Body of pancreas (tissue), 4 donors: Measurements from ENCODE around the gene TRPM3. TPM values are rescaled to one million over a fixed set of nuclear protein-coding genes. Genes with fewer than 3 reads are reported as not detected.

Experiments used
- ATAC-seq: fragments of 150-250 bp; one replicate; pipeline ENCODE4 v1.9.1; 2016
- DNase-seq, 4 donors: peaks; one replicate each; pipeline ENCODE4 v3.0.0-alpha.2; 2019
- H3K27ac ChIP-seq, 4 donors: fragments of 200-600 bp; sonication (generic); 1 replicate in 3 of 4; 2 replicates in 1 of 4; pipeline versions ENCODE4 v1.5.1 to v1.6.1; 2016 to 2019; ENCODE audit warnings: mild to moderate bottlenecking in 1 of 4, mixed read lengths in 1 of 4, moderate library complexity in 1 of 4
- H3K27me3 ChIP-seq, 2 donors: fragments of 200-600 bp; sonication (generic); one replicate each; pipeline ENCODE4 v1.6.0; 2016; ENCODE audit warnings: mild to moderate bottlenecking in 1 of 2
- H3K36me3 ChIP-seq, 2 donors: fragments of 200-600 bp; sonication (generic); replicated peaks in 1 of 2; 2 replicates each; pipeline ENCODE4 v1.5.1; 2016; ENCODE audit warnings: low read depth in 2 of 2; ENCODE audit not compliant: insufficient read depth in 1 of 2
- H3K4me1 ChIP-seq: fragments of 200-600 bp; sonication (generic); one replicate; pipeline ENCODE4 v1.6.0; 2016
- H3K4me3 ChIP-seq, 2 donors: fragments of 200-600 bp; sonication (generic); 1 replicate in 1 of 2; 2 replicates in 1 of 2; pipeline ENCODE4 v1.5.1; 2016 to 2019
- H3K9me3 ChIP-seq, 3 donors: fragments of 200-600 bp; sonication (generic); 1 replicate in 2 of 3; 2 replicates in 1 of 3; pipeline ENCODE4 v1.5.1; 2016
- CTCF ChIP-seq, 7 experiments: fragments of 450-650 bp in 4 of 7; fragments of 200-600 bp in 3 of 7; sonication (generic) in 3 of 7; IDR thresholded peaks; one replicate each; pipeline ENCODE4 v1.5.1; 2016 to 2019; ENCODE audit warnings: antibody characterized with exemption in 7 of 7
- POLR2A ChIP-seq, 3 donors: fragments of 450-650 bp; IDR thresholded peaks; one replicate each; pipeline ENCODE4 v1.6.1; 2016; ENCODE audit warnings: antibody characterized with exemption in 3 of 3, mild to moderate bottlenecking in 2 of 3
- WGBS, 2 donors: methylation state at CpG; one replicate each; pipeline ENCODE4 v1.1.5; 2017; 5-methylcytosine and 5-hydroxymethylcytosine counted together
- intact Hi-C: fragments of 100-400 bp; cut with DNase I; formaldehyde crosslinking; loops from one replicate; pipeline ENCODE4 v1.15.1; 2023
- total RNA-seq, 2 donors: library from RNA; depleted of rRNA; stranded (reverse); fragments of >200 nt; gene quantifications; one replicate each; pipeline ENCODE4 v1.1.0, GENCODE V29; 2016

TRPM3 gene
- total RNA-seq, 2 donors from 2014 or later, result 0.78 to 1.3 TPM

GRCh38 chr9:70581955-70582350 lies 539.5 kb downstream of the TRPM3 start:
- H3K36me3 ChIP-seq, result no peaks in the 10 kb centered on the region
- no peak for DNase-seq
- WGBS, 2 donors, result 72 to 75% methylated on average over 2 of the region's 2 CpGs
- H3K4me3 ChIP-seq, result no peak overlapping the region
- no peaks in the 10 kb centered on the region for H3K27me3 ChIP-seq
- no peaks in the 10 kb centered on the region for H3K9me3 ChIP-seq
- no peak for ATAC-seq
- TF ChIP-seq POLR2A (IDR thresholded peaks at IDR 0.05) (no peak), CTCF (IDR thresholded peaks at IDR 0.05) (no peak)
- no peaks in the 10 kb centered on the region for H3K4me1 ChIP-seq
- intact Hi-C loops, result no loop called here
- H3K27ac ChIP-seq, result no peak overlapping the region

DNA sequence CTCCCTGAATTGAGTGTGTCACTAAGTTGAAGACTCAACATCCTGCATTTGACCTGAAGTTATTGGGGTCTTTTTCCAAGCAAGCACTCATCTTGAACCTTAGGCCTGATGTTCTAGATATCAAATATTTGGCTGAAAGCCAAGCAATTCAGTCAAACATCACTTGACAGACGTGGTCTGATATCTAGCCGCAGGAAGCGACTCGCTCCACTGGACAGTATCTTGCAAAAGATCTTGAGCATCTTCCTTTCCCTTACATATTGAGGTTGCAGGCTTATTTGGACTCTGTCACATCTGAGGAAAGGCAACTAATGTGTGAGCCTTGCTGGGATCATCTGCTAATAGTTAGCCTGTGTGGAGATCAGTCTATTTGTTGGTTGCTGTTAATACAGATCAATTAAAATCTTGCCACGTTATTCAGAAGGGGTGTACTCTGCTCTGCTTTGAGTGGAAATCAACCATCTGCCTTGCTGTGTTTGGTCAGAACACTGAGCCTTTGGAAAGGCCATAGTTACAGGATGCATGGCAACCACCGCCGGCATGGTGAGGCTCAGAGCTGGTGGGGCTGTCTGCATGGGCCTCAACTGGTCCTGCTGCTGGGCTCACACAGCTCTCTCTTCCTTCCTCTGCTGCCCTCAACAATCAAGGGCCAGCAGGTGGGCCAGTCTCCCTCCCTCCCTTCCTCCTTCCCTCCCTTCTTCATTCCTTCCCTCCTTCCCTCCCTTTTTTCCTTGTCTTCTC lies 540.0 kb downstream of the TRPM3 start:
- H3K36me3 ChIP-seq, result no peaks in the 10 kb centered on the region

DNA sequence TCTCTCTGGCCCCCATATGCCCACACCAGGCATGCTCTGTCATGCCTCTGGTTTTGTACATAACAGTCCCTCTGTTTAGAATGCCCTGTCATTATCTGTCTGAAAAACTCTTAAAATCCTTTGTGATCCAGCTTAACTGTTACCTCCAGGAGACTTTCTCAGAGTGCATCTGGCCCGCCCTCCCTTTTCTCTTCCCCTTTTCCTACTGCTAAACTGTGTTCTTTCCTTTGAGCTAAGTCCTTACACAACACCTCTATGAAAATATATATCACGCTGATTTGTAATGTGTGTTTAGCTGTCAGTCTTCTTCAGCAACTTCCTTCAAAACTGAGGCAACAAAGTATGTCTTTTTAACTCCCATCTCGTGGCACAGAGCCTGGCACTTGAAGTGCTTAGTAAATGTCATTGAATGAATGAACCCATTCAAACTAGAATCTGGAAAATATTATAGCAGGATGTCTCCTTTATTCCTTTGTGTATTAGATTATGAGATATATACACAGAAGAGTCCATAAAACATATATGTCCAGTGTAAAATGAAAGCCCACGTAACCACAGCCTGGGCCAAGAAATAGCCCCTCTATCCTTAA lies 540.7 kb downstream of the TRPM3 start:
- 74 to 75% methylated on average over 3 of the region's 4 CpGs for WGBS, 2 donors
- Histone ChIP-seq H3K27ac (no peak overlapping the region), H3K36me3 (no peaks in the 10 kb centered on the region), H3K27me3 (no peaks in the 10 kb centered on the region), H3K9me3 (no peaks in the 10 kb centered on the region), H3K4me1 (no peaks in the 10 kb centered on the region), H3K4me3 (no peak overlapping the region)
- no peak for TF ChIP-seq POLR2A (IDR thresholded peaks at IDR 0.05)
- no peak for TF ChIP-seq CTCF (IDR thresholded peaks at IDR 0.05)
- ATAC-seq (no peak), DNase-seq (no peak)
- intact Hi-C loops, result no loop called here

More for the DNA sequence above, 540.0 kb downstream of the TRPM3 start:
- DNase-seq (no peak), ATAC-seq (no peak)
- TF ChIP-seq POLR2A (IDR thresholded peaks at IDR 0.05), result no peak
- no peak for TF ChIP-seq CTCF (IDR thresholded peaks at IDR 0.05)
- Histone ChIP-seq H3K27me3 (no peaks in the 10 kb centered on the region), H3K4me1 (no peaks in the 10 kb centered on the region), H3K4me3 (no peak overlapping the region), H3K9me3 (no peaks in the 10 kb centered on the region), H3K27ac (no peak overlapping the region)
- intact Hi-C loops, result no loop called here
- 63 to 70% methylated on average over 7 of the region's 7 CpGs for WGBS, 2 donors

DNA sequence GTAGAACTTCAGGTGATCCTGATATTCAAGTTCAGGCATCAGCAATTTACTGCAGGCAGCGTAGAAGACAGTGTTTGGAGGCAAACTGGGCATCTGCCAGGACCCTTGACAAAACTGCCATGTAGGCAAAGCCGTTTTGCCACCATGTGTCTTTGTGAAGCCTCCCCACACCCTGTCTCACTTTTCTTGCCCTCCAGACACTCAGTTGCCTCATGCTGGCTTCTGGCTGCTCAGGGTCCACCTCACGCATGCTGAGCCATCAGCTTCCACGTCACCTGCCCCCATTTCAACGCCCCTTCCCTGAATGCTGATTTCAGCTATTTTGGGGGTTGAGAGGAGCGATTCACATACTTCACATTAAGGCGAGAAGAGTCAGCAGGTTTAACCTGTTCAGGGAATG lies 541.7 kb downstream of the TRPM3 start:
- intact Hi-C loops, result no loop called here
- no peaks in the 10 kb centered on the region for H3K27me3 ChIP-seq

More for the DNA sequence above, 541.7 kb downstream of the TRPM3 start:
- no peak overlapping the region for H3K4me3 ChIP-seq
- 63 to 64% methylated on average over 7 of the region's 7 CpGs for WGBS, 2 donors
- no peak overlapping the region for H3K27ac ChIP-seq
- no peaks in the 10 kb centered on the region for H3K4me1 ChIP-seq
- H3K9me3 ChIP-seq, result no peaks in the 10 kb centered on the region
- ATAC-seq, result no peak
- H3K36me3 ChIP-seq, result no peaks in the 10 kb centered on the region
- no peak for DNase-seq
- TF ChIP-seq CTCF (IDR thresholded peaks at IDR 0.05), result no peak
